Gastroesophageal sphincter (tissue), 4 donors: ENCODE measurements around the gene PLEKHA8. TPM values are rescaled to one million over a fixed set of nuclear protein-coding genes. Genes with fewer than 3 reads are reported as not detected.

Experiments
- ATAC-seq: fragments of 150-250 bp; one replicate; pipeline ENCODE4 v1.9.1; 2016; ENCODE audit warnings: mild to moderate bottlenecking, moderate library complexity
- H3K27ac ChIP-seq, 4 donors: fragments of 200-600 bp; sonication (generic) in 3 of 4; 1 replicate in 3 of 4; 2 replicates in 1 of 4; pipeline ENCODE4 v1.5.1; 2016 to 2019
- H3K27me3 ChIP-seq: fragments of 200-600 bp; sonication (generic); one replicate; pipeline ENCODE4 v1.5.1; 2019
- H3K36me3 ChIP-seq, 2 donors: fragments of 200-600 bp; sonication (generic); one replicate each; pipeline ENCODE4 v1.5.1; 2019; ENCODE audit warnings: control low read depth in 1 of 2
- H3K4me1 ChIP-seq, 3 donors: fragments of 200-600 bp; sonication (generic); 1 replicate in 2 of 3; 2 replicates in 1 of 3; pipeline ENCODE4 v1.5.1; 2016 to 2019; ENCODE audit warnings: control low read depth in 2 of 3
- H3K4me3 ChIP-seq, 2 donors: fragments of 200-600 bp; sonication (generic); one replicate each; pipeline ENCODE4 v1.5.1; 2019; ENCODE audit warnings: mild to moderate bottlenecking in 1 of 2, moderate library complexity in 1 of 2
- H3K9me3 ChIP-seq, 3 donors: fragments of 200-600 bp; sonication (generic); one replicate each; pipeline ENCODE4 v1.5.1; 2017 to 2019; ENCODE audit warnings: control low read depth in 2 of 3
- EP300 ChIP-seq: sonication (generic); formaldehyde crosslinking; IDR thresholded peaks from one replicate; pipeline ENCODE4 v1.6.1; 2017; ENCODE audit warnings: antibody characterized with exemption, mild to moderate bottlenecking
- POLR2A ChIP-seq, 2 donors: fragments of 450-650 bp; IDR thresholded peaks; one replicate each; pipeline ENCODE4 v1.6.1; 2017; ENCODE audit warnings: antibody characterized with exemption in 2 of 2, mild to moderate bottlenecking in 2 of 2, moderate library complexity in 1 of 2
- POLR2AphosphoS5 ChIP-seq: sonication (generic); formaldehyde crosslinking; IDR thresholded peaks from one replicate; pipeline ENCODE4 v1.6.1; 2017; ENCODE audit warnings: antibody characterized with exemption
- WGBS, 2 donors: methylation state at CpG; one replicate each; pipeline ENCODE4 v1.1.5; 2018; ENCODE audit warnings: low coverage in 1 of 2; 5-methylcytosine and 5-hydroxymethylcytosine counted together
- total RNA-seq, 4 donors: library from RNA; depleted of rRNA; stranded (reverse); fragments of >200 nt; gene quantifications; one replicate each; pipeline ENCODE4 v1.1.0, GENCODE V29; 2016
- TF ChIP-seq, protein P1 (sequence below), 4 experiments: fragments of 200-600 bp in 2 of 4; fragments of 450-650 bp in 2 of 4; sonication (generic) in 1 of 4; IDR thresholded peaks; one replicate each; pipeline ENCODE4 v1.5.1; 2017 to 2019; ENCODE audit warnings: antibody characterized with exemption in 4 of 4, mild to moderate bottlenecking in 2 of 4, moderate library complexity in 2 of 4

The PLEKHA8 gene
- total RNA-seq, 4 donors from 2014 or later = 7.5 to 16.3 (median 11.4) TPM

DNA sequence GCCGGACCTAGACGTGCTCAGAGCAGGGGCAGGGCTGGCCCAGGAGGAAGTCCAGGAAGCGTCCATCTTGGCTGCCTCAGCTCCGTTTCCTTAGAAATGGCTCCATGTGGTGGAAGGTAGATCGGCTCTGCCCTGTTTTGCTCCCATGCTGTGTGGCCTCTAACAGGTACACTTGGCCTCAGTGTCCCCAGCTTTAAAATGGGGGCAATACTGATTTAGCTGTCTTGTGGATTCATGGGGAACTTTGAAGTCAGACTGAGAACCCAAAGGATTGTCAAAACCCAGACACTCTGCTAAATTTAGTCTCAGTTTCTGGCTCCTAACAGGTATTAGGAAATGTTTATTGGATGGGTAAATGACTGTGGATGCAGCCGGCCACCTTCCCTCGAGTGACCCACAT lies 122.5 kb downstream of the PLEKHA8 start:
- H3K9me3 ChIP-seq = no peaks in the 10 kb centered on the region
- 74 to 85% methylated on average over 5 of the region's 7 CpGs for WGBS, 2 donors
- H3K27ac ChIP-seq = no peak overlapping the region
- TF ChIP-seq, protein P1, sequence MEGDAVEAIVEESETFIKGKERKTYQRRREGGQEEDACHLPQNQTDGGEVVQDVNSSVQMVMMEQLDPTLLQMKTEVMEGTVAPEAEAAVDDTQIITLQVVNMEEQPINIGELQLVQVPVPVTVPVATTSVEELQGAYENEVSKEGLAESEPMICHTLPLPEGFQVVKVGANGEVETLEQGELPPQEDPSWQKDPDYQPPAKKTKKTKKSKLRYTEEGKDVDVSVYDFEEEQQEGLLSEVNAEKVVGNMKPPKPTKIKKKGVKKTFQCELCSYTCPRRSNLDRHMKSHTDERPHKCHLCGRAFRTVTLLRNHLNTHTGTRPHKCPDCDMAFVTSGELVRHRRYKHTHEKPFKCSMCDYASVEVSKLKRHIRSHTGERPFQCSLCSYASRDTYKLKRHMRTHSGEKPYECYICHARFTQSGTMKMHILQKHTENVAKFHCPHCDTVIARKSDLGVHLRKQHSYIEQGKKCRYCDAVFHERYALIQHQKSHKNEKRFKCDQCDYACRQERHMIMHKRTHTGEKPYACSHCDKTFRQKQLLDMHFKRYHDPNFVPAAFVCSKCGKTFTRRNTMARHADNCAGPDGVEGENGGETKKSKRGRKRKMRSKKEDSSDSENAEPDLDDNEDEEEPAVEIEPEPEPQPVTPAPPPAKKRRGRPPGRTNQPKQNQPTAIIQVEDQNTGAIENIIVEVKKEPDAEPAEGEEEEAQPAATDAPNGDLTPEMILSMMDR (IDR thresholded peaks at IDR 0.05) = no peak
- TF ChIP-seq POLR2A (IDR thresholded peaks at IDR 0.05) (no peak), POLR2AphosphoS5 (no peak)
- no peak for ATAC-seq
- H3K27me3 ChIP-seq = no peaks in the 10 kb centered on the region
- H3K36me3 ChIP-seq = peaks cover 0 to 76% of the 10 kb centered on the region in 2 donors
- peaks cover 12 to 60% (median 13%) of the 10 kb centered on the region in 3 donors for H3K4me1 ChIP-seq
- H3K4me3 ChIP-seq = no peak overlapping the region

DNA sequence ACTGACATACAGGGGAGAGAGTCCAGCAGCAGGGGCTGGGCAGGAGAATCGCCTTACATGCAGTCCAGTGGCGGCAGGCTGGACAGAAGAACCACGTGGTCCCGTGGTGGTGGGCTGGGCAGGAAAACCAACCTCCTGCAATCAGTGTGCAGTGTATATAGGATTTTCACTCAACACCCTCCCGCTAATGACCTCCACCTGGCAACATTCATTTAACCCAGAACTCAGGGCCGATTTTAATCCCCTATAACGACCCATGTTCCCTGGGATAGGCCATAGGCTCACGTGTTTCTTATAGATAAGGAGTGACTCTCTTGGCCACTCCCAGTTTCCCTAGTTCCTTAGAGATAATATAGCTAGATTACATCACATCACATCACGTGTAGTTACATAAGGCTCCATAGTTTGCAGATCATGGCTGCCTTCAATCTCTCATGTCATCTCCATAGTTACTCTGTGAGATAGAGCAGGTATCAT lies 125.9 kb downstream of the PLEKHA8 start:
- no peak for ATAC-seq
- TF ChIP-seq EP300 = no peak
- TF ChIP-seq POLR2A (IDR thresholded peaks at IDR 0.05) = no peak
- TF ChIP-seq, protein P1 (IDR thresholded peaks at IDR 0.05) = no peak
- Histone ChIP-seq H3K27me3 (no peaks in the 10 kb centered on the region), H3K4me1 (peaks cover 0 to 30% (median 0%) of the 10 kb centered on the region in 3 donors), H3K27ac (no peak overlapping the region), H3K9me3 (no peaks in the 10 kb centered on the region), H3K36me3 (peaks cover 0 to 88% of the 10 kb centered on the region in 2 donors), H3K4me3 (no peak overlapping the region)
- WGBS, 2 donors = 79 to 93% methylated on average over 5 of the region's 9 CpGs

DNA sequence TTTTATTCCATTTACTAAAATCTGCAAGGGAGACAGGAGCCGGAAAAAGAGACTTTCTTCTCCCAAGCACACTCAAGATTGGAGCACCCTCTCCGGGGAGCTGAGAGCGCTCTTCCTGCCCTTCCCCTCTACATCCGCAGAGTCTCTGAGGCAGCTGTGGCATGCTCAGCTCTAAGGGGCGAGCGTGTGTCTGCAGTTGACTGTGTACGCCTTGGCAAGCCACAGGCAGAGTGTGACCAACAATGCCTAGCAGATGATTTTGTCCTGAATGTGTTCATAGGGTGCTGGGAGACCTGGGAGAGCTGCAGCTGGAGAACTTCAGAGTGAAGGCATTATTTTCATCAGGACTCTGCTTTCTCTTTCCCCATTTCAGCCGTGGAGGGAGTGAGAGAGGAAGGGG lies 127.3 kb downstream of the PLEKHA8 start:
- no peaks in the 10 kb centered on the region for H3K27me3 ChIP-seq
- no peak overlapping the region for H3K27ac ChIP-seq
- H3K36me3 ChIP-seq = peaks cover 0 to 89% of the 10 kb centered on the region in 2 donors
- TF ChIP-seq POLR2A (IDR thresholded peaks at IDR 0.05) (no peak), EP300 (no peak), POLR2AphosphoS5 (no peak)
- TF ChIP-seq, protein P1 (IDR thresholded peaks at IDR 0.05) = no peak
- no peaks in the 10 kb centered on the region for H3K9me3 ChIP-seq
- WGBS, 2 donors = 77 to 80% methylated on average over 1 to 3 of the region's 8 CpGs
- no peak overlapping the region for H3K4me3 ChIP-seq
- peaks cover 0 to 37% (median 0%) of the 10 kb centered on the region in 3 donors for H3K4me1 ChIP-seq
- no peak for ATAC-seq

DNA sequence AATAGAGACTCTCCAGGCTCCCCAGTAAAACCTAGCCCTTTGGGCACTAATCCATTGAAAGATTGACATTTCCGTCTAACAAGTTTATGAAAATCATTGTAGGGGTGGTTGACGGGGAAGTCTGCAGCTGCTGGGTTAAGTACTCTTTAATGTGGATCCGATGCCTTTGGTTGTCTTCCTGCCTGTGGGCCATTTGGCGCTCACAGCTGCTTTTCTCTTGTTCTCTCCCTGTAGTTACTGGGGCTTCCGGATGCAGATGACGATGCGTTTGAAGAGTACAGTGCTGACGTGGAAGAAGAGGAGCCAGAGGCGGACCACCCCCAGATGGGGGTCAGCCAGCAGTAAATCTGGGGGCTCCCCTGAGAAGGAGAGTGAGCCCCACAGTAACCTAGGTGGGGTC lies 129.0 kb downstream of the PLEKHA8 start:
- no peak for ATAC-seq
- 80 to 94% methylated on average over 1 to 9 of the region's 9 CpGs for WGBS, 2 donors
- H3K4me3 ChIP-seq = no peak overlapping the region
- H3K4me1 ChIP-seq = peaks cover 0 to 32% (median 0%) of the 10 kb centered on the region in 3 donors
- H3K36me3 ChIP-seq = peaks cover 0 to 76% of the 10 kb centered on the region in 2 donors
- no peaks in the 10 kb centered on the region for H3K9me3 ChIP-seq
- no peak for TF ChIP-seq POLR2AphosphoS5
- TF ChIP-seq, protein P1 (IDR thresholded peaks at IDR 0.05) = no peak
- TF ChIP-seq POLR2A (IDR thresholded peaks at IDR 0.05) = no peak
- no peak for TF ChIP-seq EP300
- H3K27me3 ChIP-seq = no peaks in the 10 kb centered on the region
- no peak overlapping the region for H3K27ac ChIP-seq

DNA sequence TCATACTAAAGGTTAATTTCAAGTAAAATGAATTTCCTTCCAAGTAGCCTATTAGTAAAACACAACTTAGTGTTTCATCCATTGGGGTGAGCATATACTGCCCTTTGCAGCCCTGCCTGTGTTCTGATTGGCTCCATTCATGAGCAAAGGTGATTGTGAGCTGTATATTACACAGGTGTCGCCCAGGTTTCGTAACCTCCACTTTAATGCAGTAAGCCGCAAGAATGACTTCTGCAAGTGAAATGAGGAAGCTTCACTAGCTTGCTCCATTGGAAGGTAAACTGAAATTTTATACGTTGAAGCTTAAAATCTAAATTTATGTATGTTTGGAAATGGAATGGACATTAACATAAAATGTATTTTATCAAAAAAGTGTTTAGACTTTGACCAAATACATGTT lies 131.0 kb downstream of the PLEKHA8 start:
- TF ChIP-seq POLR2A (IDR thresholded peaks at IDR 0.05) (no peak), EP300 (no peak), POLR2AphosphoS5 (no peak)
- TF ChIP-seq, protein P1 (IDR thresholded peaks at IDR 0.05) = no peak

More for the DNA sequence above, 131.0 kb downstream of the PLEKHA8 start:
- 57 to 76% methylated on average over 4 of the region's 4 CpGs for WGBS, 2 donors
- Histone ChIP-seq H3K27me3 (no peaks in the 10 kb centered on the region), H3K4me1 (peaks cover 0 to 52% (median 8%) of the 10 kb centered on the region in 3 donors), H3K27ac (peak overlapping the region in 1 of 4 donors; percentile 38), H3K4me3 (no peak overlapping the region), H3K9me3 (no peaks in the 10 kb centered on the region), H3K36me3 (peaks cover 0 to 57% of the 10 kb centered on the region in 2 donors)
- ATAC-seq = no peak
